ENCODE measurements around the gene PRMT5.
A peak's percentile ranks its signal among the peaks of the same experiment; 100 is the strongest.
"Not testable (repeated sequence)": the region's sequence is repeated elsewhere in the genome, so short reads cannot be mapped to it uniquely, and the experiment has no call there.

Gene PRMT5

DNA sequence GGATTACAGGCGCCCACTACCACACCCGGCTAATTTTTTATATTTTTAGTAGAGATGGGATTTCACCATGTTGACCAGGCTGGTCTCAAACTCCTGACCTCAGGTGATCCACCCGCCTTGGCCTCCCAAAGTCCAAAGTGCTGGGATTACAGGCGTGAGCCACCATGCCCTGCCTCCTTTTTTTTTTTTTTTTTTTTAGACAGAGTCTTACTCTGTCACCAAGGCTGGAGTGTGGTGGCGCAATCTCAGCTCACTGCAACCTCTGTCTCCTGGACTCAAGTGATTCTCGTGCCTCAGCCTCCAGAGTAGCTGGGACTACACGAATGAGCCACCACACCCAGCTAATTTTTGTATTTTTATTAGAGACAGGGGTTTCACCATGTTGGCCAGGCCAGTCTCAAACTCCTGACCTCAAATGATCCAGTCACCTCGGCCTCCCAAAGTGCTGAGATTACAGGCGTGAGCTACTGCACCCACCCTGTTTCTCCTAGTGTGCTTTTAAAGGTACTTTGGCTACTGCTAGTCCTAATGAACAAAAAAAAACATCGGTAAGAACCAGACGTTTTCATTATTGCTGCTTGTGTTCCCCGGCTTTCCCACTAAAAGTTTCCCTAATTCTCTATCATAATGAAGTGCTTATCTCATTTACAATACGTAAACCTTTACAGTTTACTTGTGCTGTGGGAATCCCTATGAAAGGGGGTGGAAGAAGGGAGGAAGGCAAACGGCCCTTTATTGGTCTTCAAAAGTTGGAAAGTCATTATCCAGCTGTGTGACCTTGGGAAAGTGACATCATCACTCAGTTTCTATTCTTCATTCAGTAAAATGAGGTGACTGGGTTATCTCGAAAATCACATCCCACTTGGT is 37.0 kb upstream of the PRMT5 start:
- not testable (repeated sequence) for H3K9me3 ChIP-seq (ENCODE audit: low read length); H3K36me3 ChIP-seq (ENCODE audit: insufficient read depth, low read length); H3K4me1 ChIP-seq (ENCODE audit: insufficient read depth, low read length); H3K27ac ChIP-seq (ENCODE audit: low read depth, low read length); H3K27me3 ChIP-seq (ENCODE audit: control insufficient read depth in 1 of 2, insufficient read depth in 2 of 2, low read length in 2 of 2); H3K4me3 ChIP-seq (ENCODE audit: low read depth in 1 of 2, low read length in 2 of 2); H3K9ac ChIP-seq (ENCODE audit: low read length)

DNA sequence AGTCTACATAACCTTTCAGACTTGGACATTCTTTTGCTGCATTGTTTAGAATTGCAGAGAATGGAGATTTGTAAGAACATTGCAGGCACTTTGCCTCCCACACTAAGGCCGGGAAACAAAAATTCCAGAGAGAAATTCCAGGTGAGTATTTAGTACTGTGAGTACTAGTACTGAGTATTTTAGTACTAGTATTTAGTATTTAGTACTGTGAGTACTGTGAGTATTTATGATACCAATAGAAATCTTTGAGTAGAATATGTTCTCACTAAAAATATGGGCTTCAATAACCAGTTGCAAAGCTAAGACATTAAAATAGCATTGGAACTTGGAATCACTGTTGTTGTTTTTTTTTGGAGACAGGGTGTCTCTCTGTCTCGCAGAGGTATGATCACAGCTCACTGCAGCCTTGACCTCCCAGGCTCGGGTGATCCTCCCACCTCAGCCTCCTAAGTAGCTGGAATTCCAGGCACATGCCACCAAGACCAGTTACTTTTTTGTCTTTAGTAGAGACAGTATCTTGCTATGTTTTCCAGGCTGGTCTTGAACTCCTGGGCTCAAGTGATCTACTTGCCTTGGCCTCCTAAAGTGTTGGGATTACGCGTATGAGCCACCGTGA is 33.0 kb upstream of the PRMT5 start:
- Histone ChIP-seq H3K4me3 (ENCODE audit: low read depth in 1 of 2, low read length in 2 of 2) (no peak overlapping the region), H3K27ac (ENCODE audit: low read depth, low read length) (no peak overlapping the region), H3K27me3 (ENCODE audit: control insufficient read depth in 1 of 2, insufficient read depth in 2 of 2, low read length in 2 of 2) (no peaks in the 10 kb centered on the region), H3K9ac (ENCODE audit: low read length) (no peak overlapping the region), H3K36me3 (ENCODE audit: insufficient read depth, low read length) (no peaks in the 10 kb centered on the region), H3K9me3 (ENCODE audit: low read length) (no peaks in the 10 kb centered on the region), H3K4me1 (ENCODE audit: insufficient read depth, low read length) (no peaks in the 10 kb centered on the region)

DNA sequence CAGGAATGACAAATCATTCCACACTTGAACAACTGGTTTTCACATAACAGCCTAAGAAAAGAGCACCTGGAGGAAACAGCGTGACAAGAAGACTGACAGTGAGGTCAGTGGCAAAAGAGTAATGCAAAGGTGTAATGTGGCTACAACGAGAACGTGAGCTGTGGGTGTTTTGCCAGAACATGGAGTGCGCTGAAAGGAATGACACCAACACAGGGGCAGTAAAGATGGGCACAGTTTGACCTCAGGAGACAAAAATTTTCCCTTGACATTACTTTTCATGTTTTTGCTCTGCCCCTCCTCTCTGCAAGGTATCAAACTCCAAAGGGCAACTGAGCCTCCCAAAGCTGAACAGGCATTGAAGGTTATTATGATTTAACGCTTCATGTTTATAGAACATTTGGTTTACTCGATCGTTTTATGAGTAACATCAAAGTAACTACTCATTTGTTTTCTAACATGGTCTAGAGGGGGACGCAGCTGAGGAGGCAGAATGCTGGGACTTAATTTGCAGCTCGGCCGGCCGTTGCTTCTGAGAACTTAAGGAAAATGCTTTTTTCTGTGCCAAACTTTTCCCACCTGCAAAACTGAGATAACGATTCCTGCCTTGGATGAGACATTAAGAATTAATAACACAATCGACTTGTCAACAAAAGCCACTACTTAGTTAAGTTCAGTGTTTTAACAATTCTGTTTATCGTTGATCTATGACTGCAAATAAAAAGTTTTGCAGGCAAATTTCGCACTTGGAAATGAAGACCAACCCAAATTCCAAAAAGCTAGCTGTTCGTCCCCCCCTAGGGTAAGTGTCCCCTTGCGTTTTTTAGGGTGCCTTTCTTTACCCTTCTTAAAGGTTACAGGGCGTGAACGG is 26.8 kb upstream of the PRMT5 start:
- Histone ChIP-seq H3K27me3 (ENCODE audit: control insufficient read depth in 1 of 2, insufficient read depth in 2 of 2, low read length in 2 of 2) (no peaks in the 10 kb centered on the region), H3K36me3 (ENCODE audit: insufficient read depth, low read length) (no peaks in the 10 kb centered on the region), H3K9me3 (ENCODE audit: low read length) (no peaks in the 10 kb centered on the region), H3K27ac (ENCODE audit: low read depth, low read length) (peak overlapping the region; percentile 98), H3K4me1 (ENCODE audit: insufficient read depth, low read length) (peaks cover 15% of the 10 kb centered on the region), H3K4me3 (ENCODE audit: low read depth in 1 of 2, low read length in 2 of 2) (peak overlapping the region; percentile 80 to 91), H3K9ac (ENCODE audit: low read length) (peak overlapping the region; percentile 51)

DNA sequence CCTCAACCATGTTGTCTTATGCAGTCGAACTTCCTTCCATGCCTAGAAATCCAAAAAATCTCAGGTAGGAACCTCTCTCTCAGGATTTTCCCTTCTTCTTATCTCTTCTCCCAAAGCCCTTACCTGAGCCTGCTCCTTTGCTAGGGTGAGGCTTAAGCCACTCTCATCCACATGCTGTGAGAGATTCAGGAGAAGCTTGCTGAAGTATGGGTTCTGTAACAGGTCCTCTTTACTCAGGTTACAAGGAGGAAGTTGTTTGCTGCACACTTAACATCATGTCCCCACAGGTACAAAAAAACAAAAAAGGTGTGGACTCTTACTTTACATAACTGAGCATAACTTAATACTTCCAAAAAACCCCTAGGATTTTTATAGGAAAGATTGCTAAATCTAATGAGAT is 23.2 kb upstream of the PRMT5 start:
- Histone ChIP-seq H3K9ac (ENCODE audit: low read length) (no peak overlapping the region), H3K4me1 (ENCODE audit: insufficient read depth, low read length) (peaks cover 15% of the 10 kb centered on the region), H3K4me3 (ENCODE audit: low read depth in 1 of 2, low read length in 2 of 2) (no peak overlapping the region), H3K27me3 (ENCODE audit: control insufficient read depth in 1 of 2, insufficient read depth in 2 of 2, low read length in 2 of 2) (no peaks in the 10 kb centered on the region), H3K36me3 (ENCODE audit: insufficient read depth, low read length) (peaks cover 17% of the 10 kb centered on the region), H3K27ac (ENCODE audit: low read depth, low read length) (no peak overlapping the region), H3K9me3 (ENCODE audit: low read length) (no peaks in the 10 kb centered on the region)

DNA sequence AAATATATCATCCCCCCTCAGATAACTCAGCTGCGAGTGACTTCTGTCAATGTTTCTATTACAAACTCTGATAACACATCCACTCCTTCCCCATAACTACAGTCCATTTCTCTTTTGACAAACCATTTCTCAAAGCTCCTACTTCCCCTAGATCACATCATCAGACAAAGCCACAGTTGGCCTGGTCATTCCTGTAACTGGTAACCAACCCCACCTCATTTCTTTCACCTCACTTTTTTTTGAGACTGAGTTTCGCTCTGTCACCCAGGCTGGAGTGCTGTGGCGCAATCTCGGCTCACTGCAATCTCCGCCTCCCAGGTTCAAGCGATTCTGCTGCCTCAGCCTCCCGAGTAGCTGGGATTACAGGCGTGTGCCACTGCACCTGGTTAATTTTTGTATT is 22.6 kb upstream of the PRMT5 start:
- H3K36me3 ChIP-seq (ENCODE audit: insufficient read depth, low read length), result peaks cover 23% of the 10 kb centered on the region
- not testable (repeated sequence) for H3K27ac ChIP-seq (ENCODE audit: low read depth, low read length); H3K9ac ChIP-seq (ENCODE audit: low read length); H3K4me3 ChIP-seq (ENCODE audit: low read depth in 1 of 2, low read length in 2 of 2); H3K9me3 ChIP-seq (ENCODE audit: low read length); H3K27me3 ChIP-seq (ENCODE audit: control insufficient read depth in 1 of 2, insufficient read depth in 2 of 2, low read length in 2 of 2)
- H3K4me1 ChIP-seq (ENCODE audit: insufficient read depth, low read length), result peaks cover 15% of the 10 kb centered on the region

DNA sequence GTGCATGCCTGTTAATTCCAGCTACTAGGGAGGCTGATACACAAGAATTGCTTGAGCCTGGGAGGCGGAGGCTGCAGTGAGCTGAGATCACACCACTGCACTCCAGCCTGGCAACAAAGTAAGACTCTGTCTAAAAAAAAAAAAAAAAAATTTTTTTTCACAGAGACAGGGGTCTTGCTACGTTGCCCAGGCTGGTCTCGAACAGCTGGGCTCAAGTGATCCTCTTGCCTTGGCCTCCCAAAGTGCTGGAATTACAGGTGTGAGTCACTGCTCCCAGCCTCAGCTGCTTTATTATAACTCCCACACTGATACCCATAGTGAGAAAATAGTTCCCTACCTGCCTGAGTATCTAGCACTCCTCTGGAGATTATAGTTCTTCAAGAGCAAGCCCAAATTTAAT is 16.5 kb upstream of the PRMT5 start:
- H3K27ac ChIP-seq (ENCODE audit: low read depth, low read length), result no peak overlapping the region
- H3K4me3 ChIP-seq (ENCODE audit: low read depth in 1 of 2, low read length in 2 of 2), result no peak overlapping the region
- H3K27me3 ChIP-seq (ENCODE audit: control insufficient read depth in 1 of 2, insufficient read depth in 2 of 2, low read length in 2 of 2), result no peaks in the 10 kb centered on the region
- H3K9me3 ChIP-seq (ENCODE audit: low read length), result no peaks in the 10 kb centered on the region
- H3K4me1 ChIP-seq (ENCODE audit: insufficient read depth, low read length), result no peaks in the 10 kb centered on the region
- H3K36me3 ChIP-seq (ENCODE audit: insufficient read depth, low read length), result peaks cover 29% of the 10 kb centered on the region
- no peak overlapping the region for H3K9ac ChIP-seq (ENCODE audit: low read length)

DNA sequence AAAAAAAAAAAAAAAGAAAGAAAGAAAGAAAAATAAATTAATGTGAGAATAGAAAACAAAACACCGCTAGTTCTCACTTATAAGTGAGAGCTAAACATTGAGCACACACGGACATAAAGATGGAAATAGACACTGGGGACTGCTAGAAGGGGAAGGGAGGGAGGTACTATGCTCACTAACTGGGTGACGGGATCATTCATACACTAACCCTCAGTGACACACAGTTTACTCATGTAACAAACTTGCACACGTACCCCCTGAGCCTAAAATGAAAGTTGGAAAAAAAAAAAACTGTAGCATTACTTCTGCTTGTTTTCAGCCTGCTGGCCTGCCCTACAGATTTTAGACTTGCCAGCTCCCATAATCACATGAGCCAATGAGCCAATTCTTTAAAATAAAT is 10.5 kb upstream of the PRMT5 start:
- Histone ChIP-seq H3K27ac (ENCODE audit: low read depth, low read length) (no peak overlapping the region), H3K4me3 (ENCODE audit: low read depth in 1 of 2, low read length in 2 of 2) (no peak overlapping the region), H3K9me3 (ENCODE audit: low read length) (no peaks in the 10 kb centered on the region), H3K27me3 (ENCODE audit: control insufficient read depth in 1 of 2, insufficient read depth in 2 of 2, low read length in 2 of 2) (no peaks in the 10 kb centered on the region), H3K9ac (ENCODE audit: low read length) (no peak overlapping the region), H3K36me3 (ENCODE audit: insufficient read depth, low read length) (no peaks in the 10 kb centered on the region), H3K4me1 (ENCODE audit: insufficient read depth, low read length) (no peaks in the 10 kb centered on the region)

DNA sequence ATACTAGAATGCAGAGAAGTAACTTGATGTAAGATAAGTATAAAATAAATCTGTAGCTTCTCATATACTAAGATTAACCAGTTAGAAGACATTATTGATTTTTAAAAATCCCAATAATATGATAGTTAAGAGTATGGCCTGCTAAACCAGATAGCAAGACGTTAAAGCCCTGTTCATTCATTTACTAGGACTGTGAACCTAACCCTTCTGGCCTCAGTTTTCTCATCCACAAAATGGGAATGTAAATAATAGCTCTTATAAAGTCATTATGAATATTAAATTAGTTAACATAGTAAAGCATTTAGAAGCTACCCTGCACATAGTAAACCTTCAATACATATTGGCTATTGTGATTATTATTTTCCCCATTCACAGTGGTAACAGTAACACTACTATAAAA is 6.0 kb upstream of the PRMT5 start:
- H3K27ac ChIP-seq (ENCODE audit: low read depth, low read length), result no peak overlapping the region
- H3K9me3 ChIP-seq (ENCODE audit: low read length), result no peaks in the 10 kb centered on the region
- no peak overlapping the region for H3K9ac ChIP-seq (ENCODE audit: low read length)
- H3K4me3 ChIP-seq (ENCODE audit: low read depth in 1 of 2, low read length in 2 of 2), result no peak overlapping the region
- H3K36me3 ChIP-seq (ENCODE audit: insufficient read depth, low read length), result no peaks in the 10 kb centered on the region
- no peaks in the 10 kb centered on the region for H3K27me3 ChIP-seq (ENCODE audit: control insufficient read depth in 1 of 2, insufficient read depth in 2 of 2, low read length in 2 of 2)
- no peaks in the 10 kb centered on the region for H3K4me1 ChIP-seq (ENCODE audit: insufficient read depth, low read length)

DNA sequence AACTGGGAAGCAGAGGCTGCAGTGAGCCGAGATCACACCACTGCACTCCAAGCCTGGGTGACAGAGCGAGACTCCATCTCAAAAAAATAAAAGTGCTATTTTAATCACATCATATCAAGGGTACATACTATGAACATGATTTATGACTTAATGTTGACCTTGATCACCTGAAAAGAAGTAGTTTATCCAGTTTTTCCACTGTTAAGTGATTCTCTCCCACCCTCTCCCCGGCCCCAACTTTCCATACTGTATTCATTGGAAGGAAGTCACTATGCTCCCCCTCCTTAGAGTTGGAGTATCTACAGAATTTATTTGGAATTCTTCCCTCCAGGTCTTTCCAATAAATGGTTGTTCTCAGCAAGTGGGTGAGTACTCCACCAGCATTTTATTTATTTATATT is 3.0 kb upstream of the PRMT5 start:
- Histone ChIP-seq H3K36me3 (ENCODE audit: insufficient read depth, low read length) (peaks cover 4% of the 10 kb centered on the region), H3K4me1 (ENCODE audit: insufficient read depth, low read length) (peaks cover 8% of the 10 kb centered on the region), H3K27ac (ENCODE audit: low read depth, low read length) (no peak overlapping the region), H3K4me3 (ENCODE audit: low read depth in 1 of 2, low read length in 2 of 2) (no peak overlapping the region), H3K9me3 (ENCODE audit: low read length) (no peaks in the 10 kb centered on the region), H3K9ac (ENCODE audit: low read length) (no peak overlapping the region), H3K27me3 (ENCODE audit: control insufficient read depth in 1 of 2, insufficient read depth in 2 of 2, low read length in 2 of 2) (no peaks in the 10 kb centered on the region)

DNA sequence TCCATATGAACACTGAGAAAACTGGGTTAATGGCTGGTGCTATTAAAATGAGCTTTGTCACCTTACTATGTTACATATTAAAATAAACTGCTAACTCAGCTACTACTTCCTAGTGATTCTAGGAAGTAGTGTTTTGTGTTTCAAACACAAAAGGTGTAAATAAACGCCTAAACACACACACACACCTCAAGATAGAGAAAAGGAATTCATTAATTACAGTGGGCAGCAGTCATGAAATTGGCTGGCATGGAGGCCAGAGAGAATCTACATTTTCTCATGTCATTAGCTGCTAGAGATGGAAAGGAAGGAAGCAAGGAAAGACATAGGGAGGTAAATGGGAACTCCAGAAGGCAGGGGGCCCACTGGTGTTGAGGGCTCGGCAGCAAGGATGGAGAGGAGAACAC is 787 bp upstream of the PRMT5 start:
- Histone ChIP-seq H3K9me3 (ENCODE audit: low read length) (no peaks in the 10 kb centered on the region), H3K36me3 (ENCODE audit: insufficient read depth, low read length) (peaks cover 20% of the 10 kb centered on the region), H3K27ac (ENCODE audit: low read depth, low read length) (peak overlapping the region; percentile 82), H3K27me3 (ENCODE audit: control insufficient read depth in 1 of 2, insufficient read depth in 2 of 2, low read length in 2 of 2) (no peaks in the 10 kb centered on the region), H3K9ac (ENCODE audit: low read length) (peak overlapping the region; percentile 32), H3K4me1 (ENCODE audit: insufficient read depth, low read length) (peaks cover 8% of the 10 kb centered on the region), H3K4me3 (ENCODE audit: low read depth in 1 of 2, low read length in 2 of 2) (peak overlapping the region; percentile 28 to 56)

All from muscle layer of colon (tissue), 2 donors.